OCI-LY7 (cell line): ENCODE data around the gene CELF4. TPM values are rescaled to one million over a fixed set of nuclear protein-coding genes. Genes with fewer than 3 reads are reported as not detected.

Source experiments
- BruUV-seq: library from RNA; stranded (reverse); fragments of 400-500 nt; replicated peaks from 2 replicates; lab custom pipeline; 2021; lab: Mats Ljungman, UMichigan
- CTCF ChIA-PET: fragments of 300-600 bp; sonication (Branson Sonifier 250); formaldehyde crosslinking; loops from one replicate; lab custom pipeline; 2022; ENCODE audit warnings: antibody characterized with exemption; ENCODE audit not compliant: unreplicated experiment; lab: Charles Lee
- POLR2A ChIA-PET: fragments of 300-600 bp; sonication (Branson Sonifier 250); formaldehyde crosslinking; loops from one replicate; lab custom pipeline; 2022; ENCODE audit warnings: antibody characterized with exemption; lab: Charles Lee
- DNase-seq: peaks from one replicate; pipeline ENCODE4 v3.0.0-alpha.2; 2015; ENCODE audit warnings: low spot score
- H2AFZ ChIP-seq: fragments of 200-600 bp; sonication (generic), shearing (Covaris generic); 2 replicates; pipeline ENCODE4 v1.6.1; 2014; ENCODE audit warnings: mild to moderate bottlenecking, antibody characterized with exemption, low read length, moderate library complexity
- H3K27ac ChIP-seq: fragments of 200-600 bp; sonication (generic); 2 replicates; pipeline ENCODE4 v1.5.1; 2014; ENCODE audit warnings: mixed run types, low read depth, mild to moderate bottlenecking, moderate library complexity, low read length, inconsistent platforms; ENCODE audit not compliant: poor library complexity, severe bottlenecking
- H3K36me3 ChIP-seq: fragments of 200-600 bp; sonication (generic); 2 replicates; pipeline ENCODE4 v1.6.1; 2014; ENCODE audit warnings: mild to moderate bottlenecking, antibody characterized with exemption, low read length, moderate library complexity, mixed read lengths; ENCODE audit not compliant: insufficient read depth
- H3K4me1 ChIP-seq: fragments of 200-600 bp; sonication (generic); 2 replicates; pipeline ENCODE4 v1.5.1; 2014; ENCODE audit warnings: mild to moderate bottlenecking, low read length; ENCODE audit not compliant: insufficient read depth, poor library complexity, severe bottlenecking
- H3K4me2 ChIP-seq: fragments of 200-600 bp; sonication (generic); 2 replicates; pipeline ENCODE4 v1.6.1; 2014; ENCODE audit warnings: mild to moderate bottlenecking, low read length
- H3K4me3 ChIP-seq: fragments of 200-600 bp; sonication (generic); 2 replicates; pipeline ENCODE4 v1.5.1; 2014; ENCODE audit warnings: mild to moderate bottlenecking, low read depth, low read length; ENCODE audit not compliant: poor library complexity, severe bottlenecking
- H3K79me2 ChIP-seq: fragments of 200-600 bp; sonication (generic); 2 replicates; pipeline ENCODE4 v1.6.1; 2016; ENCODE audit warnings: low read depth, mild to moderate bottlenecking, low read length, moderate library complexity, mixed read lengths; ENCODE audit not compliant: insufficient read depth
- H3K9me2 ChIP-seq: fragments of 200-600 bp; sonication (generic); 2 replicates; pipeline ENCODE4 v1.6.1; 2016; ENCODE audit warnings: mild to moderate bottlenecking, low read length, mixed read lengths; ENCODE audit not compliant: insufficient read depth
- H3K9me3 ChIP-seq: fragments of 200-600 bp; sonication (generic); 2 replicates; pipeline ENCODE4 v1.6.1; 2014; ENCODE audit warnings: mild to moderate bottlenecking, mixed run types, low read length, mixed read lengths
- H4K20me1 ChIP-seq: fragments of 200-600 bp; sonication (generic); 2 replicates; pipeline ENCODE4 v1.6.1; 2014; ENCODE audit warnings: mild to moderate bottlenecking, antibody characterized with exemption, low read length, moderate library complexity, mixed read lengths; ENCODE audit not compliant: insufficient read depth
- EZH2phosphoT487 ChIP-seq: fragments of 200-600 bp; sonication (generic); IDR thresholded peaks from 2 replicates; pipeline ENCODE4 v1.6.1; 2018; ENCODE audit warnings: low read depth, borderline replicate concordance, mild to moderate bottlenecking, mixed run types, antibody characterized with exemption, low read length, moderate library complexity, mixed read lengths
- intact Hi-C: fragments of 100-400 bp; cut with micrococcal nuclease; formaldehyde crosslinking; loops from one replicate; pipeline ENCODE4 v1.10.0; 2022; ENCODE audit not compliant: unreplicated experiment
- total RNA-seq, 2 experiments: library from RNA; depleted of rRNA in 1 of 2; stranded (reverse); fragments of >200 nt in 1 of 2; shearing (Covaris generic) in 1 of 2; gene quantifications; 2 replicates each; pipeline ENCODE4 v1.2.3, GENCODE V29; 2014 to 2022
- TF ChIP-seq, protein P1 (sequence below): fragments of 200-600 bp; sonication (generic); conservative IDR thresholded peaks from 2 replicates; pipeline ENCODE4 v1.5.1; 2014; ENCODE audit warnings: mild to moderate bottlenecking, antibody characterized with exemption, low read length, moderate library complexity, mixed read lengths

Gene CELF4
- total RNA-seq, 2 experiments from 2014 or later, result not detected

DNA sequence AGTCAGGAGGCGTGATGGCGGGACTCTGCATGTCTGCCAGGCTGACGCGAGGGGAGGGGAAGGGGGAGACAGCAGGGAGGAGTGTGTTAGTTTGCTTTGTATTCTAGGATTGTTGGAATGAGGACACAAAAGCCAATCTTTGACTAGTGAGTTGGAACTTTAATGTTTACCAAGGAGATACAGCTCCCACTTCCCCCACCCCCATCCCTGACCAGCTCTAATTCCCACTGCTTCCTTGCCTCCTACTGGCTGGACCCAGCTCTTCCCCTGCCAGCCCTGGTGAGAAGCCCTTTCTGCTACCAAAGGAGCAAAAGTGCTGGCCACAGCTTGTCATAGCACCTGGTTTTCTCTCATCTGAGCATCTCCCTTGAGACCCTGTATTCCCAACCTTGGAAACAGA is 84.5 kb downstream of the CELF4 start:
- Histone ChIP-seq H3K9me2 (no peaks in the 10 kb centered on the region), H3K79me2 (no peaks in the 10 kb centered on the region), H3K4me3 (no peak overlapping the region), H3K36me3 (no peaks in the 10 kb centered on the region), H2AFZ (no peak overlapping the region), H4K20me1 (no peaks in the 10 kb centered on the region), H3K9me3 (no peaks in the 10 kb centered on the region), H3K27ac (no peak overlapping the region), H3K4me2 (no peak overlapping the region), H3K4me1 (no peaks in the 10 kb centered on the region)
- DNase-seq, result no peak
- no peak for TF ChIP-seq EZH2phosphoT487
- TF ChIP-seq, protein P1, sequence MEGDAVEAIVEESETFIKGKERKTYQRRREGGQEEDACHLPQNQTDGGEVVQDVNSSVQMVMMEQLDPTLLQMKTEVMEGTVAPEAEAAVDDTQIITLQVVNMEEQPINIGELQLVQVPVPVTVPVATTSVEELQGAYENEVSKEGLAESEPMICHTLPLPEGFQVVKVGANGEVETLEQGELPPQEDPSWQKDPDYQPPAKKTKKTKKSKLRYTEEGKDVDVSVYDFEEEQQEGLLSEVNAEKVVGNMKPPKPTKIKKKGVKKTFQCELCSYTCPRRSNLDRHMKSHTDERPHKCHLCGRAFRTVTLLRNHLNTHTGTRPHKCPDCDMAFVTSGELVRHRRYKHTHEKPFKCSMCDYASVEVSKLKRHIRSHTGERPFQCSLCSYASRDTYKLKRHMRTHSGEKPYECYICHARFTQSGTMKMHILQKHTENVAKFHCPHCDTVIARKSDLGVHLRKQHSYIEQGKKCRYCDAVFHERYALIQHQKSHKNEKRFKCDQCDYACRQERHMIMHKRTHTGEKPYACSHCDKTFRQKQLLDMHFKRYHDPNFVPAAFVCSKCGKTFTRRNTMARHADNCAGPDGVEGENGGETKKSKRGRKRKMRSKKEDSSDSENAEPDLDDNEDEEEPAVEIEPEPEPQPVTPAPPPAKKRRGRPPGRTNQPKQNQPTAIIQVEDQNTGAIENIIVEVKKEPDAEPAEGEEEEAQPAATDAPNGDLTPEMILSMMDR, result no peak
- no TSS peak for BruUV-seq
- intact Hi-C loops, result no loop called here
- CTCF ChIA-PET, result no interaction called here
- POLR2A ChIA-PET, result interaction anchor here (1.0 kb wide), 1 partner anchor 14 kb away, joined by 4 read pairs; no protein-coding TSS in a partner anchor

DNA sequence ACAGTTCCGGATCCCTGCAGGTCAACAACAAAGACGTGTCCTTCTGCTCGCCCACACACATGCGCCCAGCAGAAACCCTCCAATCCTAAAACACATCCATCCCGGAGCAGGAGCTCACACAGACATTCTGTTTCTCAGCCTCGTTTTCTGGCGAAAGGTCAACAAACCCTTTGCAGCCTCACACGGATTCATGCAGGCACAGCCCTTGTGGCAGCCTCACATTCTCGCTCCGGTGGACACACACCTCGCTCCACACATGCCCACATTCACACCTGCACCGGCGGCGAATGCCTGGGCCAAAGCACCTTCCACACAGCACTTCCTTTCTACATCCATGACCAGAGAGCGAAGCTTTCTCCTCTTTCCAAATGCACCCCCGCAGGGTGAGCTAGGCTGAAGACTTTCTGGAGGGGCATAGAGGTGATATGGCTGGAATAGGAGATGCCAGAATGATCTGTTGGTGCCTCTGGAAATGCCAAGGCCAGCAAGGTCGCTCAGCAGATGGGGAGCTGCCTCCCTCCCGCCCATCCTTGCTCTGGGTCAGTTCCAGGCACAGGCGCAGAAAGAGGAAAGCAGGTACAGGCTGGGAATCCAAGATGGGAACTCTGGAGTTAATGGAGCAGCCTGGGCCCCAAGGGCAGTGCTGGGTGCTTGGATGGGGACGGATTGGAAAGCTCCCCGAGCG is 88.8 kb downstream of the CELF4 start:
- Histone ChIP-seq H3K4me1 (no peaks in the 10 kb centered on the region), H3K79me2 (no peaks in the 10 kb centered on the region), H3K4me2 (no peak overlapping the region), H3K4me3 (no peak overlapping the region), H3K27ac (no peak overlapping the region), H4K20me1 (no peaks in the 10 kb centered on the region), H3K36me3 (no peaks in the 10 kb centered on the region), H3K9me3 (no peaks in the 10 kb centered on the region), H3K9me2 (no peaks in the 10 kb centered on the region), H2AFZ (no peak overlapping the region)
- no peak for DNase-seq
- intact Hi-C loops, result loop anchor here (5.0 kb wide), 1 partner anchor 61 kb away; no protein-coding TSS in a partner anchor
- CTCF ChIA-PET, result no interaction called here
- no TSS peak for BruUV-seq
- TF ChIP-seq, protein P1, result no peak
- no peak for TF ChIP-seq EZH2phosphoT487
- POLR2A ChIA-PET, result interaction anchor here (0.7 kb wide), 1 partner anchor 115 kb away, joined by 3 read pairs; no protein-coding TSS in a partner anchor

GRCh38 chr18:37476182-37476581 is 89.4 kb downstream of the CELF4 start:
- CTCF ChIA-PET, result no interaction called here
- intact Hi-C loops, result loop anchor here (5.0 kb wide), 1 partner anchor 61 kb away; no protein-coding TSS in a partner anchor
- no peaks in the 10 kb centered on the region for H3K79me2 ChIP-seq
- no peaks in the 10 kb centered on the region for H4K20me1 ChIP-seq
- no peak overlapping the region for H2AFZ ChIP-seq
- no peak overlapping the region for H3K4me2 ChIP-seq
- DNase-seq, result peak; percentile 35
- POLR2A ChIA-PET, result no interaction called here
- BruUV-seq, result no TSS peak
- no peak for TF ChIP-seq EZH2phosphoT487
- TF ChIP-seq, protein P1, result peak; percentile 70
- no peaks in the 10 kb centered on the region for H3K9me2 ChIP-seq
- no peaks in the 10 kb centered on the region for H3K36me3 ChIP-seq
- no peaks in the 10 kb centered on the region for H3K9me3 ChIP-seq
- H3K4me3 ChIP-seq, result no peak overlapping the region
- H3K27ac ChIP-seq, result no peak overlapping the region
- H3K4me1 ChIP-seq, result no peaks in the 10 kb centered on the region
